Gastroesophageal sphincter (tissue), 3 donors: Measurements from ENCODE around the gene APLN.

Experiments
- CTCF ChIP-seq, 4 experiments: fragments of 200-600 bp in 2 of 4; fragments of 450-650 bp in 2 of 4; sonication (generic) in 1 of 4; IDR thresholded peaks; one replicate each; pipeline ENCODE4 v1.5.1; 2017 to 2019; ENCODE audit warnings: antibody characterized with exemption in 4 of 4, mild to moderate bottlenecking in 2 of 4, moderate library complexity in 2 of 4
- EP300 ChIP-seq: sonication (generic); formaldehyde crosslinking; IDR thresholded peaks from one replicate; pipeline ENCODE4 v1.6.1; 2017; ENCODE audit warnings: antibody characterized with exemption, mild to moderate bottlenecking
- POLR2A ChIP-seq, 2 donors: fragments of 450-650 bp; IDR thresholded peaks; one replicate each; pipeline ENCODE4 v1.6.1; 2017; ENCODE audit warnings: antibody characterized with exemption in 2 of 2, mild to moderate bottlenecking in 2 of 2, moderate library complexity in 1 of 2
- POLR2AphosphoS5 ChIP-seq: sonication (generic); formaldehyde crosslinking; IDR thresholded peaks from one replicate; pipeline ENCODE4 v1.6.1; 2017; ENCODE audit warnings: antibody characterized with exemption

GRCh38 chrX:129698150-129698549, 43.4 kb upstream of the APLN start:
- TF ChIP-seq CTCF (IDR thresholded peaks at IDR 0.05) = no peak
- no peak for TF ChIP-seq POLR2AphosphoS5
- no peak for TF ChIP-seq POLR2A (IDR thresholded peaks at IDR 0.05)
- TF ChIP-seq EP300 = no peak
